Kidney epithelial cell (primary cell): ENCODE measurements around the gene PKD2L1. TPM values are rescaled to one million over a fixed set of nuclear protein-coding genes. Genes with fewer than 3 reads are reported as not detected.

ENCODE experiments used
- DNase-seq: peaks from one replicate; pipeline ENCODE4 v3.0.0-alpha.2; 2010; ENCODE audit warnings: low read depth
- H3K27me3 ChIP-seq: 2 replicates; pipeline ENCODE4 v1.6.0; 2011; ENCODE audit warnings: low read length; ENCODE audit not compliant: control insufficient read depth, insufficient read depth
- H3K36me3 ChIP-seq: 2 replicates; pipeline ENCODE4 v1.5.1; 2011; ENCODE audit warnings: low read length; ENCODE audit not compliant: control insufficient read depth, insufficient read depth
- H3K4me3 ChIP-seq: 2 replicates; pipeline ENCODE4 v1.5.1; 2011; ENCODE audit warnings: low read depth, mild to moderate bottlenecking, control low read depth, low read length
- CTCF ChIP-seq: IDR thresholded peaks from 2 replicates; pipeline ENCODE4 v1.5.1; 2011; ENCODE audit warnings: mild to moderate bottlenecking, moderate library complexity, low read length, control low read depth, inconsistent platforms; ENCODE audit not compliant: insufficient read depth, poor library complexity, severe bottlenecking
- total RNA-seq: library from RNA; depleted of rRNA; stranded (reverse); fragments of >200 nt; gene quantifications from 2 replicates; pipeline ENCODE4 v1.2.3, GENCODE V29; 2015

The PKD2L1 gene
- total RNA-seq, 1 donor from 2014 or later: not detected

- H3K27me3 ChIP-seq: no peaks in the 10 kb centered on the region
- H3K4me3 ChIP-seq: peak overlapping the region; percentile 36
- no peak for DNase-seq
- TF ChIP-seq CTCF: no peak
- no peaks in the 10 kb centered on the region for H3K36me3 ChIP-seq
Observed at GRCh38 chr10:100372415-100373297, 42.6 kb upstream of the PKD2L1 start.

GRCh38 chr10:100371482-100372027, 41.5 kb upstream of the PKD2L1 start:
- no peak for DNase-seq
- TF ChIP-seq CTCF: no peak

GRCh38 chr10:100370714-100371481, 40.9 kb upstream of the PKD2L1 start:
- H3K36me3 ChIP-seq: no peaks in the 10 kb centered on the region
- no peak for DNase-seq
- H3K27me3 ChIP-seq: no peaks in the 10 kb centered on the region
- H3K4me3 ChIP-seq: no peak overlapping the region
- no peak for TF ChIP-seq CTCF

More at GRCh38 chr10:100371482-100372027, 41.5 kb upstream of the PKD2L1 start:
- H3K27me3 ChIP-seq: no peaks in the 10 kb centered on the region
- H3K4me3 ChIP-seq: no peak overlapping the region
- H3K36me3 ChIP-seq: no peaks in the 10 kb centered on the region

- no peaks in the 10 kb centered on the region for H3K27me3 ChIP-seq
- no peaks in the 10 kb centered on the region for H3K36me3 ChIP-seq
- TF ChIP-seq CTCF: no peak
- no peak for DNase-seq
- no peak overlapping the region for H3K4me3 ChIP-seq
Observed at GRCh38 chr10:100368721-100369120, 38.7 kb upstream of the PKD2L1 start.

- no peak for TF ChIP-seq CTCF
- peak; percentile 89 for DNase-seq
- Histone ChIP-seq H3K27me3 (no peaks in the 10 kb centered on the region), H3K4me3 (no peak overlapping the region), H3K36me3 (peaks cover 1% of the 10 kb centered on the region)
Observed at GRCh38 chr10:100364735-100365391, 34.8 kb upstream of the PKD2L1 start.
